B cell (primary cell): ENCODE measurements around the gene EML5. TPM values are rescaled to one million over a fixed set of nuclear protein-coding genes. Genes with fewer than 3 reads are reported as not detected.
A peak's percentile ranks its signal among the peaks of the same experiment; 100 is the strongest.

ENCODE experiments used
- ATAC-seq: fragments of 200-7000 bp; cut with Tn5 transposase; one replicate; pipeline ENCODE4 v1.10.0; 2021; ENCODE audit warnings: low read depth, mild to moderate bottlenecking, moderate number of reproducible peaks, moderate library complexity
- CTCF ChIA-PET: fragments of 350-600 bp; sonication (Branson Sonifier 250); formaldehyde crosslinking; loops from one replicate; lab custom pipeline; 2021; ENCODE audit warnings: antibody characterized with exemption, inconsistent platforms; lab: Charles Lee
- POLR2A ChIA-PET: fragments of 350-600 bp; sonication (Branson Sonifier 250); formaldehyde crosslinking; loops from one replicate; lab custom pipeline; 2021; ENCODE audit warnings: antibody characterized with exemption; lab: Charles Lee
- DNase-seq: peaks from one replicate; pipeline ENCODE4 v3.0.0; 2013
- H2AFZ ChIP-seq: 2 replicates; pipeline ENCODE4 v1.6.1; 2012; ENCODE audit warnings: mild to moderate bottlenecking, low read depth, low read length; ENCODE audit not compliant: insufficient read depth, poor library complexity, severe bottlenecking
- H3K27ac ChIP-seq, 2 donors: 1 replicate in 1 of 2; 2 replicates in 1 of 2; pipeline ENCODE4 v1.5.1; 2012 to 2013; ENCODE audit warnings: low read length in 2 of 2, mild to moderate bottlenecking in 2 of 2, moderate library complexity in 1 of 2
- H3K27me3 ChIP-seq, 4 experiments: fragments of 200-600 bp in 1 of 4; sonication (generic) in 1 of 4; replicated peaks in 1 of 4; 1 replicate in 2 of 4; 2 replicates in 2 of 4; pipeline versions ENCODE4 v1.6.1 to v1.7.0; 2013 to 2016; ENCODE audit warnings: low read length in 3 of 4, mild to moderate bottlenecking in 2 of 4, mixed read lengths in 1 of 4, moderate library complexity in 1 of 4; ENCODE audit not compliant: insufficient read depth in 4 of 4, control insufficient read depth in 3 of 4; ENCODE audit errors: control extremely low read depth in 1 of 4
- H3K36me3 ChIP-seq, 2 experiments: replicated peaks in 1 of 2; 1 replicate in 1 of 2; 2 replicates in 1 of 2; pipeline versions ENCODE4 v1.6.1 to v1.7.1; 2013; ENCODE audit warnings: low read length in 1 of 2; ENCODE audit not compliant: insufficient read depth in 2 of 2, control insufficient read depth in 1 of 2; ENCODE audit errors: control extremely low read depth in 1 of 2, extremely low read depth in 1 of 2
- H3K4me1 ChIP-seq, 2 donors: fragments of 200-600 bp in 1 of 2; sonication (generic) in 1 of 2; 1 replicate in 1 of 2; 2 replicates in 1 of 2; pipeline versions ENCODE4 v1.5.1 to v1.6.1; 2013 to 2017; ENCODE audit warnings: low read length in 2 of 2; ENCODE audit not compliant: control insufficient read depth in 2 of 2, insufficient read depth in 2 of 2
- H3K4me2 ChIP-seq: replicated peaks from 2 replicates; pipeline ENCODE3; 2012; ENCODE audit warnings: mild to moderate bottlenecking, low read depth, low read length; ENCODE audit not compliant: poor library complexity, severe bottlenecking
- H3K4me3 ChIP-seq, 5 experiments: fragments of 200-600 bp in 1 of 5; sonication (generic) in 1 of 5; 1 replicate in 3 of 5; 2 replicates in 2 of 5; pipeline versions ENCODE4 v1.5.1 to v1.7.0; 2011 to 2016; ENCODE audit warnings: low read length in 4 of 5, mild to moderate bottlenecking in 4 of 5, low read depth in 2 of 5, control low read depth in 1 of 5, moderate library complexity in 1 of 5; ENCODE audit not compliant: insufficient read depth in 1 of 5; ENCODE audit errors: control extremely low read depth in 1 of 5, extremely low read depth in 1 of 5
- H3K79me2 ChIP-seq: fragments of 200-600 bp; sonication (generic); one replicate; pipeline ENCODE4 v1.6.0; 2016; ENCODE audit warnings: low read length; ENCODE audit not compliant: control insufficient read depth, insufficient read depth
- H3K9ac ChIP-seq: fragments of 200-600 bp; sonication (generic); 2 replicates; pipeline ENCODE4 v1.6.1; 2017; ENCODE audit warnings: mild to moderate bottlenecking, low read length, moderate library complexity
- H3K9me3 ChIP-seq, 3 donors: one replicate each; pipeline versions ENCODE4 v1.6.1 to v1.7.1; 2013; ENCODE audit warnings: low read length in 2 of 3; ENCODE audit not compliant: control insufficient read depth in 2 of 3, insufficient read depth in 1 of 3; ENCODE audit errors: control extremely low read depth in 1 of 3
- H4K20me1 ChIP-seq: 2 replicates; pipeline ENCODE4 v1.6.0; 2012; ENCODE audit warnings: mild to moderate bottlenecking, low read length; ENCODE audit not compliant: insufficient read depth, control insufficient read depth, poor library complexity, severe bottlenecking
- H3K27ac Mint-ChIP-seq: one replicate; pipeline ENCODE4 v1.8.0; 2021; ENCODE audit warnings: mixed read lengths
- H3K27me3 Mint-ChIP-seq: one replicate; pipeline ENCODE4 v1.8.0; 2021; ENCODE audit warnings: mixed read lengths
- H3K4me1 Mint-ChIP-seq: one replicate; pipeline ENCODE4 v1.8.0; 2021; ENCODE audit warnings: mixed read lengths
- H3K4me3 Mint-ChIP-seq: one replicate; pipeline ENCODE4 v1.8.0; 2021; ENCODE audit warnings: mixed read lengths
- H3K9me3 Mint-ChIP-seq: one replicate; pipeline ENCODE4 v1.8.0; 2022; ENCODE audit warnings: mixed read lengths; ENCODE audit not compliant: insufficient read depth
- CTCF ChIP-seq: fragments of 200-600 bp; IDR thresholded peaks from one replicate; pipeline ENCODE4 v1.8.0; 2022; ENCODE audit warnings: antibody characterized with exemption, mild to moderate bottlenecking
- EZH2 ChIP-seq: IDR thresholded peaks from 2 replicates; pipeline ENCODE4 v1.6.1; 2012; ENCODE audit warnings: borderline replicate concordance, low read depth, mild to moderate bottlenecking, moderate library complexity, low read length; ENCODE audit not compliant: insufficient read depth, poor library complexity, severe bottlenecking
- WGBS: methylation state at CpG from one replicate; pipeline ENCODE4 v1.1.5; 2013; ENCODE audit warnings: missing lambda C conversion rate; ENCODE audit not compliant: insufficient coverage; 5-methylcytosine and 5-hydroxymethylcytosine counted together
- intact Hi-C: fragments of 100-400 bp; cut with micrococcal nuclease; formaldehyde crosslinking; loops from one replicate; pipeline ENCODE4 v1.10.0; 2022
- polyA plus RNA-seq: library from polyadenylated mRNA; depleted of rRNA; stranded (reverse); fragments of >200 nt; gene quantifications from 2 replicates; pipeline ENCODE4 v1.2.3, GENCODE V29; 2012
- total RNA-seq, 2 donors: library from RNA; stranded (reverse); fragments of 120-200 nt in 1 of 2; gene quantifications; 1 replicate in 1 of 2; 2 replicates in 1 of 2; pipeline versions ENCODE4 v1.2.3 to v1.2.4, GENCODE V29; 2013 to 2022

The EML5 gene
- total and polyA plus RNA-seq, 2 donors (not counting 1 experiment from before 2014, with no cell fraction given) = 1.7 to 6.9 TPM

- H3K9ac ChIP-seq = peak overlapping the region; percentile 89
- Mint-ChIP-seq H3K27ac (peak overlapping the region; percentile 99), H3K4me1 (peaks cover 15% of the 10 kb centered on the region), H3K27me3 (peaks cover 13% of the 10 kb centered on the region), H3K4me3 (peak overlapping the region; percentile 93), H3K9me3 (no peaks in the 10 kb centered on the region)
- no peaks in the 10 kb centered on the region for H3K79me2 ChIP-seq
- peak overlapping the region; percentile 98 for H3K4me2 ChIP-seq
- peak overlapping the region; percentile 99 for H2AFZ ChIP-seq
- H3K27ac ChIP-seq = peak overlapping the region in 1 of 2 donors; percentile 98
- POLR2A ChIA-PET = interaction anchor here (0.6 to 1.3 kb wide), 3 partner anchors 32 to 239 kb away, joined by 3 to 4 read pairs (median 4); partner anchors contain the start of gene EML5
- TF ChIP-seq EZH2 (no peak), CTCF (no peak)
- H3K4me3 ChIP-seq = peak overlapping the region; percentile 65 to 88 (median 81)
- no peaks in the 10 kb centered on the region for H3K27me3 ChIP-seq
- no CpG with 5 or more reads among the region's 5 CpGs for WGBS
- H4K20me1 ChIP-seq = no peaks in the 10 kb centered on the region
- intact Hi-C loops = loop anchor here (2.0 kb wide), 1 partner anchor 832 kb away; the partner anchor contains the start of gene GALC
- ATAC-seq (no peak), DNase-seq (no peak)
- H3K4me1 ChIP-seq = peaks cover 11 to 14% of the 10 kb centered on the region in 2 donors
- H3K9me3 ChIP-seq = no peaks in the 10 kb centered on the region
- CTCF ChIA-PET = interaction anchor here (1.1 to 2.4 kb wide), 3 partner anchors 32 to 636 kb away, joined by 3 to 9 read pairs (median 4); partner anchors contain the start of gene EML5
- H3K36me3 ChIP-seq = no peaks in the 10 kb centered on the region
Observed at GRCh38 chr14:88825078-88825458, 32.3 kb upstream of the EML5 start.
